Cerebellar nuclear complex (tissue), 1 donor: ENCODE results near the gene RGL2.
"Not testable (repeated sequence)": the region's sequence is repeated elsewhere in the genome, so short reads cannot be mapped to it uniquely, and the experiment has no call there.

Source experiments
- DNase-seq, 2 experiments: peaks; one replicate each; lab custom pipeline; 2025; lab: John Stamatoyannopoulos, UW

The RGL2 gene

GRCh38 chr6:33294086-33294823 is 4.5 kb downstream of the RGL2 start:
- DNase-seq: no peak

- no peak for DNase-seq
These were observed 5.6 kb downstream of the RGL2 start for GRCh38 chr6:33292996-33293682.

DNA sequence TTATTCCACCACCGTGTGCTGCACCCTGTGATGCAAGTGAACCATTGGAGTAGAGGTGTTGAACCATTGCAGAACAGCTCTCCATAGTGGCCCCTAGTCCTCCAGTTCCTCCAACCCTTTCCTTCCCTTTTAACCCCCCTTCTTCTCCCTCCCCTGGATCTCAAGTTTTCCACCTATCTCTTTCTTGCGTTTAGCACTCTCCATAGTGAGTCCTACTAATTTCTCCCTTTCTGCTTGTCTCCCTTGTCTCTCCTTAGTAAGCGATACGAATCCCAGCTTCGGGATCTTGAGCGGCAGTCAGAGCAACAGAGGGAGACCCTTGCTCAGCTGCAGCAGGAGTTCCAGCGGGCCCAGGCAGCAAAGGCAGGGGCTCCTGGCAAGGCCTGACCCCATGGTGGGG is 8.3 kb downstream of the RGL2 start:
- no peak for DNase-seq

GRCh38 chr6:33289784-33290315 is 8.9 kb downstream of the RGL2 start:
- DNase-seq: no peak

GRCh38 chr6:33288921-33289783 is 9.6 kb downstream of the RGL2 start, which contains the start of the genes PFDN6 and WDR46:
PFDN6 (plus strand) TSS chr6:33289601; CDS start chr6:33289857, 256 bp downstream.
WDR46 (minus strand) TSS chr6:33289239; CDS start chr6:33289170, 69 bp downstream.
- peak; percentile 42 to 95 for DNase-seq

- DNase-seq: no peak
These were observed 10.4 kb downstream of the RGL2 start for GRCh38 chr6:33288141-33288920.

- no peak for DNase-seq
These were observed 11.5 kb downstream of the RGL2 start for GRCh38 chr6:33286946-33287914.

- DNase-seq: not testable (repeated sequence)
These were observed 13.5 kb downstream of the RGL2 start for GRCh38 chr6:33285214-33285613.

GRCh38 chr6:33280539-33280938 is 18.2 kb downstream of the RGL2 start:
- no peak for DNase-seq

DNA sequence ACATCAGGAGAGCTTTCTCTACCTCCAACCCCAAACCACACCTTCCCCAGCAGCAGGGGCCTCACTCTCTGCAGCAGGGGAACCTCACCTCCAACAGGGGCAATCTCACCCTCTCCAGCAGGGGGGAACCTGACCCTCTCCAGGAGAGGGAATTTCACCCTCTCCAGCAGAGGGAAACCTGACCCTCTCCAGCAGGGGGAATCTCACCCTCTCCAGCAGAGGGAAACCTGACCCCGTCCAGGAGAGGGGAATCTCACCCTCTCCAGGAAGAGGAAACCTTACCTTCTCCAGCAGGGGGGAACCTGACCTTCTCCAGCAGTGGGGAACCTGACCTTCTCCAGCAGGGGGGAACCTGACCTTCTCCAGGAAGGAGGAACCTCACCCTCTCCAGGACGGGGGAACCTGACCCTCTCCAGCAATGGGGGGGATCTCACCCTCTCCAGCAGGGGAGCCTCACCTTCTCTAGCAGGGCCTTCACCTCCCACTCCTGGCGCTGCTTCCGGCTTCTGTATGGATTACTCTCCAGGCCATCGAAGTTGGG is 18.7 kb downstream of the RGL2 start:
- no peak for DNase-seq

DNA sequence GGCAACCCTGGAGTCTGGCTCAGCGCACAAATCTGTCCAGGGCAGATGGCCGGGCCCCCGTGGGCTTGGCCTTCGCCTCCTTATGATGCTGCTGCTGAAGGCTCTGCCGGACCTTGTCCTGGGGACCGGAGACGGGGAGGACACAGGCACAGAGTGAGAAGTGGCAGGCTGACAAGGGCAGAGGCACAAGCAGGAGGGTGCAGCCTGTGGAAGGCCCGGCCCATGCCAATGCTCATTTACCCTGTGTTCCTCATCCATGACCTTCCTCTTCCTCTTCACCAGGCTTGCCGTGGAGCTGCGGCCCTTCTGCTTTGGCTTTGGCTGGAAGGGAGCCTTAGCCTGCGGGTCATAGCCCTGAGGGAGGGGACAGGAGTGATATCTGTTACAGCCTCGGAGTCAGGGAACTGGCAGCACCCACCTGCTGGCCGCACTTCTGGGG is 19.5 kb downstream of the RGL2 start:
- DNase-seq: peak; percentile 2 to 31

GRCh38 chr6:33278810-33279209 is 19.9 kb downstream of the RGL2 start:
- no peak for DNase-seq

DNA sequence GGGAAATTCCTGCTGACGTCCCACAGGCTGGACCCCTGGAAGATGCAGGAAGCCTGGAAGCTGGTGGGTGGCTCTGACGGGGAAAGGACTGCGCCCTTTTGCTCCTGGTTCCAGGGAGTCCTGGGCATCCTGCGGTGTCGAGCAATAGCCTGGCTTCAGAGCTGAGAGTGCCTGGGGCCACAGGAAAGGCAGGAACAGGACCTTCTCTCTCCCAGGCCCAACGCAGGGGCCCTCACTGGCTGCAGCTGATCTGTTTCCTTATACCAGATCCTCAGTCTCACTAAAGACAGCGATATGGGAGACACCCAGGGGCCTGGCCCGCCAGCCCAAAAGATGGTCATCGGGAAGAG is 20.4 kb downstream of the RGL2 start:
- no peak for DNase-seq

- no peak for DNase-seq
These were observed 20.9 kb downstream of the RGL2 start for GRCh38 chr6:33277663-33278391.

DNA sequence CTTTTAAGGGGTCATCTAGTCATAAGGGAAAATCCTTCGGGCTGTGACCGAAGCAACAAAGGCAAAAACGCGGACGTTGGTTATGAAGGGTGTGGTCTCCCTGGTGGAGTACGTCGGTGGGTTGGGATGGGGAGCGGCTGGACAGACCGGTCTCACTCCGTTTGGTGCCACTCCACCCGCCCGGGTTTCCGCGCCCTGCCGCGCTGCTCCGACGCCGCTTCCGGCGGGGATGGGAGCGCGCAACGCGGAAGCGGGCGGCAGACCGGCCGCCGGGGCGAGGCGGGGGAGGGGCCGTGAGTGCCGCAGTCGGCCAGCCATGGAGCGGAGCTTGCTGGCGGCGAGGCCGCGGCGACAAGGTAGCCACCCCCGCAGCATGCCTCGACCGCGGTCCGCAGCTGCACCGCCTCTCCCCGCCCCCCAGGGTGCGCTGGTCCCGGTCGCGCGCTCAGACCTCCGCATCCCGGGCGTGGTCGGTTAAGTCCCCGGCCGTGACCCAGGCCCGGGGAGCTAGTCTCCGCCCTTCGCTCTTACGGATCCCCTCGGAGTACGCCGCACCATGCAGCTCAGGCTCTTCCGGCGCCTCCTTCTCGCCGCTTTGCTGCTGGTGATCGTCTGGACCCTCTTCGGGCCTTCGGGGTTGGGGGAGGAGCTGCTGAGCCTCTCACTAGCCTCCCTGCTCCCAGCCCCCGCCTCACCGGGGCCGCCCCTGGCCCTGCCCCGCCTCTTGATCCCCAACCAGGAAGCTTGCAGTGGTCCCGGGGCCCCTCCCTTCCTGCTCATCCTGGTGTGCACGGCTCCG is 21.7 kb downstream of the RGL2 start, which contains the start of gene B3GALT4:
TSS of gene B3GALT4 (plus strand) at position 260 of the 799 bp plus-strand sequence. CDS start at position 557, 297 bp downstream.
- DNase-seq: peak in 1 of 2 experiments; percentile 10

DNA sequence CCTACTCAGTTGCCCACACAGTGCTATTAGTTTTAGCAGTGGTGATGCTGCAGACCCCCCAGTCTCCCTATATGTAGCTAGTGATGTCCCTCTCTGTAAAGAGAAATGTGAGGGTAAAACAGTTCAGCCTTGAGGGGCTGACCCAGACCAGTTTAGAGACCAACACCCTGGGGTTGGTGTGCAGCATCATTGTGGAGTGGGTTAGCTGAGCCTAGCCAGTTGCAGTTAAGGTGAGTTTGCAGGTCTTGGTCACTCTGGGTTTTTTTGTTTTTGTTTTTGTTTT is 22.2 kb downstream of the RGL2 start:
- no peak for DNase-seq

DNA sequence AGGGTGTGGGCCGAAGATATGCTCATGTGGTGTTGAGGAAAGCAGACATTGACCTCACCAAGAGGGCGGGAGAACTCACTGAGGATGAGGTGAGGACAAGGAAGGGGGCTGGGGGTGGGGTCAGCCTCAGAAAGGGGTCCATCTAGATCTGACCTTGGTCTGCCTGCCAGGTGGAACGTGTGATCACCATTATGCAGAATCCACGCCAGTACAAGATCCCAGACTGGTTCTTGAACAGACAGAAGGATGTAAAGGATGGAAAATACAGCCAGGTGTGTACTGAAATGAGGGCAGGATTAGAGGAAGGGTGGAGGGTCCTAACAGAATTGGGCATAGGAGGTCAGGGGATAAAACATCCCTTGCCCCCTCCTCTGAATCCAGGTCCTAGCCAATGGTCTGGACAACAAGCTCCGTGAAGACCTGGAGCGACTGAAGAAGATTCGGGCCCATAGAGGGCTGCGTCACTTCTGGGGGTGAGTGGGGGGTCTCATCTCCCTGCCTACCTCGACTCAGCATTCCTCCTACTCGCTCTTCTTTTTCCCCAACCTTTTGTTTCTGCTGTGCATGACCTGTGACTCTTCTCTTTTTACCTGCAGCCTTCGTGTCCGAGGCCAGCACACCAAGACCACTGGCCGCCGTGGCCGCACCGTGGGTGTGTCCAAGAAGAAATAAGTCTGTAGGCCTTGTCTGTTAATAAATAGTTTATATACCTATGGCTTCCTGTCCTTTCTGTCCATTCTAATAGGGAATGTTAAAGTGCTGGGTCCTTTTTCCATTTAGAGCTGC is 22.8 kb downstream of the RGL2 start:
- DNase-seq: not testable (repeated sequence)
